ENCODE results near the gene WDR11. TPM values are rescaled to one million over a fixed set of nuclear protein-coding genes. Genes with fewer than 3 reads are reported as not detected.

Gene WDR11
- total RNA-seq, 4 donors from 2014 or later: 35.0 to 44.9 (median 35.7) TPM

DNA sequence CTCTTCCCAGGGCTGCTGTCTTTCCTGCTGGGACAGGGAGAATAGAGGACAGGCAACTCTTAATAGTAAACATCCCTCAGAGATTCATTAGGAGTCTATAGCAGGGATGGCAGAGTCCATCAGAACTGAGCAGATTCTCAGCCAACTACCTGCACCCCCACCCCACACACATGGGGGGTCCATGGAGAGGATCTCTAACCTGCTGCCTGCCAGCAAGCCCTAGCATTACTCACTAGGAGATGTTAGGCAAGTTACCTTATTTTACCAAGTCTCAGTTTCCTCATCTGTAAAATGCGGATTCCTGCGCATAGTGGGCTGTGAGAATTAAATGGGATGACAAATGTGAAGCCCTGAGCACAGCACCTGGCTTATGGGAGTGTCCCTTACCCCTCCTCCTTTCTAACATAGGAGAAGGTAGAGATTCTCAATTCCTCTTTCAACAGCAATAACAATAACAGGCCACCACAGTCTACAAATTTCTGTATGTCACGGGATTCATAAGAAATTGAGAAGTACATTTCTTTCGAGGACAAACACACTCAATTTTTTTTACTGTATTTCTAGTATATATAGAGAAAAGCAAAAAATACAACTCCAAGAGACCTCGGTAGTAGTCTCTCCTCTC, 23.8 kb upstream of the WDR11 start:
- no peaks in the 10 kb centered on the region for H3K9me3 ChIP-seq
- no peaks in the 10 kb centered on the region for H3K36me3 ChIP-seq
- 75% methylated on average over 5 of the region's 5 CpGs for WGBS
- no peak overlapping the region for H3K4me3 ChIP-seq
- peak; percentile 68 for DNase-seq (ENCODE audit: extremely low spot score)
- H3K27ac ChIP-seq (replicated peaks in 1 of 4): no peak overlapping the region
- H3K4me1 ChIP-seq: no peaks in the 10 kb centered on the region
- intact Hi-C loops (cut with DNase I): no loop called here
- TF ChIP-seq EP300 (IDR thresholded peaks at IDR 0.05): no peak
- TF ChIP-seq, protein P1, sequence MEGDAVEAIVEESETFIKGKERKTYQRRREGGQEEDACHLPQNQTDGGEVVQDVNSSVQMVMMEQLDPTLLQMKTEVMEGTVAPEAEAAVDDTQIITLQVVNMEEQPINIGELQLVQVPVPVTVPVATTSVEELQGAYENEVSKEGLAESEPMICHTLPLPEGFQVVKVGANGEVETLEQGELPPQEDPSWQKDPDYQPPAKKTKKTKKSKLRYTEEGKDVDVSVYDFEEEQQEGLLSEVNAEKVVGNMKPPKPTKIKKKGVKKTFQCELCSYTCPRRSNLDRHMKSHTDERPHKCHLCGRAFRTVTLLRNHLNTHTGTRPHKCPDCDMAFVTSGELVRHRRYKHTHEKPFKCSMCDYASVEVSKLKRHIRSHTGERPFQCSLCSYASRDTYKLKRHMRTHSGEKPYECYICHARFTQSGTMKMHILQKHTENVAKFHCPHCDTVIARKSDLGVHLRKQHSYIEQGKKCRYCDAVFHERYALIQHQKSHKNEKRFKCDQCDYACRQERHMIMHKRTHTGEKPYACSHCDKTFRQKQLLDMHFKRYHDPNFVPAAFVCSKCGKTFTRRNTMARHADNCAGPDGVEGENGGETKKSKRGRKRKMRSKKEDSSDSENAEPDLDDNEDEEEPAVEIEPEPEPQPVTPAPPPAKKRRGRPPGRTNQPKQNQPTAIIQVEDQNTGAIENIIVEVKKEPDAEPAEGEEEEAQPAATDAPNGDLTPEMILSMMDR (IDR thresholded peaks at IDR 0.05): no peak
- no peak for TF ChIP-seq POLR2AphosphoS5 (IDR thresholded peaks at IDR 0.05)
- TF ChIP-seq POLR2A (IDR thresholded peaks at IDR 0.05; ENCODE audit: low read depth): no peak
- H3K27me3 ChIP-seq: peaks cover 0 to 8% (median 0%) of the 10 kb centered on the region in 4 donors

DNA sequence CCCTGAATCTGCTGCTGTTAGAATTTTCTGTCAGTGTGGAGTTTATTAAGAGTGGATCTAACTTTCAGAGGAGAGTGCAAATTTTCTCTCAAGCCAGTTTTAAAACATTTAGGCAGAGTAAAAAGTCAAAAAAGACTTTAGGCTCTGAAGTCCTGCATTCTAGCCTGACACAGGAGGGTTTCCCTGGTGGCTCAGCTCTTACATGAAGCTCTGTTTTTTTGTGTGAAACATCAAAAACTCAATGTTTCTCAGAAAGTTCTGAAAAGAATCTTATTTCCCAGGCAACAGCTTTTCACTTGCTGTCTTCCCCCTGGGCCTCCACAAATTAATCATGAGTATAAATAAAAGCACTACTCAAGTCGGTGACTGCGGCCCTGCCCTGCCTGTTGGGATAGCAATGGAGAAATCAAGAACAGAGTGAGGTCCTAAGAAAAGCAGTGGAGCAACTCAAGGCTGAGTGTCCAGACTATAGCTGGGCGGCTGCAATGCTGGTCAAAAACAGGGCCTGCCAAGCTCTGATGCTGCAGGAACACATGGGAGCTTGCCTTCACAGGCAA, 22.3 kb upstream of the WDR11 start:
- intact Hi-C loops (cut with DNase I): no loop called here
- WGBS: 89% methylated on average over 3 of the region's 3 CpGs
- H3K36me3 ChIP-seq: no peaks in the 10 kb centered on the region

DNA sequence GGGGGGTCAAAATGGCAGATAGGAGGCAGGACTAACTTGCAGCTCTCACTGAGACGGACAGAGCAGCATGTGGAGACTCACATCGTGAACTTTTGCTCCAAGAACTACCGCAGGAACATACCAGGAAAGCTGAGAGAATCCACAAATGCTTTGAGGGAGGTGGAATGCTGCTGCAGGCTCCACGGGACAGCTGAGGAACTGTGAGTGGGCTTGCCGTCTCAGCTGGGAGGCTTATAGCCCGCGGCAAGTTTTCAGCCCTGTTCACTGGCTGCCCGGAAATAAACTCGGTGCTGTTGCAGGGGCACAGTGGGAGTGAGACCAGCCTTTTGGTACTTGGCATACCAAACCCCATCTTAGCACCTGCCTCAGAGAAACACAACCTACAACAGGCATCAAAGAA, 19.1 kb upstream of the WDR11 start:
- no peak for DNase-seq (ENCODE audit: extremely low spot score)
- intact Hi-C loops (cut with DNase I): no loop called here
- no peaks in the 10 kb centered on the region for H3K36me3 ChIP-seq
- whole genome bisulfite sequencing: 72% methylated on average over 9 of the region's 9 CpGs
- H3K4me3 ChIP-seq: no peak overlapping the region
- no peaks in the 10 kb centered on the region for H3K27me3 ChIP-seq
- no peaks in the 10 kb centered on the region for H3K4me1 ChIP-seq
- TF ChIP-seq, protein P1 (IDR thresholded peaks at IDR 0.05): no peak
- TF ChIP-seq POLR2AphosphoS5 (IDR thresholded peaks at IDR 0.05) (no peak), EP300 (IDR thresholded peaks at IDR 0.05) (no peak), POLR2A (IDR thresholded peaks at IDR 0.05; ENCODE audit: low read depth) (no peak)
- H3K9me3 ChIP-seq: no peaks in the 10 kb centered on the region
- no peak overlapping the region for H3K27ac ChIP-seq (replicated peaks in 1 of 4)

More for the DNA sequence above, 22.3 kb upstream of the WDR11 start:
- H3K27me3 ChIP-seq: no peaks in the 10 kb centered on the region
- no peak overlapping the region for H3K27ac ChIP-seq (replicated peaks in 1 of 4)
- H3K9me3 ChIP-seq: no peaks in the 10 kb centered on the region
- H3K4me1 ChIP-seq: no peaks in the 10 kb centered on the region
- peak; percentile 72 for DNase-seq (ENCODE audit: extremely low spot score)
- TF ChIP-seq, protein P1 (IDR thresholded peaks at IDR 0.05): no peak
- TF ChIP-seq POLR2A (IDR thresholded peaks at IDR 0.05; ENCODE audit: low read depth) (no peak), POLR2AphosphoS5 (IDR thresholded peaks at IDR 0.05) (no peak), EP300 (IDR thresholded peaks at IDR 0.05) (no peak)
- no peak overlapping the region for H3K4me3 ChIP-seq

DNA sequence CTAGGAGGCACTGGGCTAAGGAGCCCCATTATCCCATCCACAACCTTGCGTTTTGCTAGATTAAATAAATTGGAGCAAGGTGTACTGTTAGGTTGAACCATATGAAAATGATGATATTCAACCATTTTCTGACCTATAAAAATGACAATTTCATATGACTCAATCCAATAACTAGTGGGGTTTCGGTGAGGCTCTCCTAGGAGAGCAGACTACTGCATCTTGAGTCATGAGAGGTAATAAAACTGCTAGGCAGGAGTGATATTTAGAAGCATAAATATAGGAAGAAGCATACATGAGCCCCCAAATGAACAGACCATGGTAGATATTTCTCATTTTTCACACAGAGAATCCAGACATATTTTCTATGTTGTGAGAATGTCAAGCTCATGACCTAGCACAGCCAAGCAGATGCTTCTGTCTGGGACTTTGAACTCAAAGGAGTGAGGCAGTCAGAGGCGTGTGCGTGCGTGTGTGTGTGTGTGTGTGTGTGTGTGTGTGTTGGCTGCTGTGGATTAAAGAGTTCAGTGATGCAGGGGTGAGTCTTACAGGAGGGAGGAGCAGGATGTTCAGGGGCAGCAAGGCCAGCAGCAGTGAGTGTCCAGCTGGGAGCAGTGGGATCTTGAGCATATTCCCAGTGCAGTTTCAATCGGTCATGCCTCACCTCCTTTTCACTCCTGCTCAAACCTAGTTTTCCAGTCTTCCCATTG, 17.8 kb upstream of the WDR11 start:
- Histone ChIP-seq H3K4me1 (no peaks in the 10 kb centered on the region), H3K27ac (replicated peaks in 1 of 4) (no peak overlapping the region), H3K36me3 (no peaks in the 10 kb centered on the region), H3K4me3 (no peak overlapping the region), H3K9me3 (no peaks in the 10 kb centered on the region), H3K27me3 (no peaks in the 10 kb centered on the region)
- WGBS: 70% methylated on average over 6 of the region's 6 CpGs
- DNase-seq (ENCODE audit: extremely low spot score): no peak
- intact Hi-C loops (cut with DNase I): no loop called here
- no peak for TF ChIP-seq POLR2A (IDR thresholded peaks at IDR 0.05; ENCODE audit: low read depth)
- TF ChIP-seq POLR2AphosphoS5 (IDR thresholded peaks at IDR 0.05): no peak
- TF ChIP-seq EP300 (IDR thresholded peaks at IDR 0.05): no peak
- TF ChIP-seq, protein P1 (IDR thresholded peaks at IDR 0.05): no peak

Measured in esophagus muscularis mucosa (tissue), 4 donors.